HG02840 (cell line): Measurements from ENCODE around the gene EHD1.
A peak's percentile ranks its signal among the peaks of the same experiment; 100 is the strongest.

Source experiments
- ATAC-seq: cut with Tn5 transposase; IDR thresholded peaks from one replicate; pipeline ENCODE4 v1.9.1; 2021; ENCODE audit warnings: mild to moderate bottlenecking, moderate library complexity, moderate number of reproducible peaks; ENCODE audit not compliant: unreplicated experiment, low FRiP score

The EHD1 gene

GRCh38 chr11:64878494-64879243 lies at the start of gene EHD1:
TSS of gene EHD1 (minus strand) at chr11:64878621. CDS start at chr11:64878464, 157 bp downstream.
- ATAC-seq, result peak; percentile 68

GRCh38 chr11:64926689-64927088 lies 48.3 kb upstream of the EHD1 start:
- ATAC-seq, result no peak

GRCh38 chr11:64925536-64926436 lies 47.4 kb upstream of the EHD1 start:
- no peak for ATAC-seq

- no peak for ATAC-seq
These were observed 46.5 kb upstream of the EHD1 start for GRCh38 chr11:64924910-64925284.

- peak; percentile 78 for ATAC-seq
These were observed 45.8 kb upstream of the EHD1 start, which contains the start of gene PPP2R5B for GRCh38 chr11:64923944-64924909. TSS of gene PPP2R5B (plus strand) at chr11:64924689. CDS start at chr11:64925735, 1,046 bp downstream.

GRCh38 chr11:64923151-64923661 lies 44.8 kb upstream of the EHD1 start:
- no peak for ATAC-seq

- no peak for ATAC-seq
These were observed 43.0 kb upstream of the EHD1 start for GRCh38 chr11:64921384-64921783.

- no peak for ATAC-seq
These were observed 41.7 kb upstream of the EHD1 start for GRCh38 chr11:64920124-64920523.

GRCh38 chr11:64919627-64920026 lies 41.2 kb upstream of the EHD1 start:
- ATAC-seq, result no peak

GRCh38 chr11:64918017-64918416 lies 39.6 kb upstream of the EHD1 start:
- no peak for ATAC-seq

- no peak for ATAC-seq
These were observed 39.2 kb upstream of the EHD1 start for GRCh38 chr11:64917663-64917995.

GRCh38 chr11:64916775-64917662 lies 38.6 kb upstream of the EHD1 start, which contains the start of gene ATG2A:
TSS of gene ATG2A (minus strand) at chr11:64917209. CDS start at chr11:64917135, 74 bp downstream.
- peak; percentile 93 for ATAC-seq

GRCh38 chr11:64916040-64916774 lies 37.8 kb upstream of the EHD1 start:
- peak; percentile 9 for ATAC-seq

GRCh38 chr11:64915376-64915887 lies 37.0 kb upstream of the EHD1 start:
- ATAC-seq, result no peak

GRCh38 chr11:64914123-64914522 lies 35.7 kb upstream of the EHD1 start:
- ATAC-seq, result no peak

GRCh38 chr11:64913171-64913727 lies 34.8 kb upstream of the EHD1 start:
- ATAC-seq, result no peak

- ATAC-seq, result no peak
These were observed 33.3 kb upstream of the EHD1 start for GRCh38 chr11:64911689-64912088.

- ATAC-seq, result no peak
These were observed 32.7 kb upstream of the EHD1 start for GRCh38 chr11:64911142-64911541.
